Activated gamma-delta T cell treated with anti-CD3 and anti-CD28 coated beads, Interleukin-2, amount 50 U/mL, for 16 hours (primary cell): ENCODE data around the gene ZCCHC14.

Source experiments
- DNase-seq: peaks from one replicate; pipeline ENCODE4 v3.0.0-alpha.2; 2020; ENCODE audit warnings: low read depth

Gene ZCCHC14

DNA sequence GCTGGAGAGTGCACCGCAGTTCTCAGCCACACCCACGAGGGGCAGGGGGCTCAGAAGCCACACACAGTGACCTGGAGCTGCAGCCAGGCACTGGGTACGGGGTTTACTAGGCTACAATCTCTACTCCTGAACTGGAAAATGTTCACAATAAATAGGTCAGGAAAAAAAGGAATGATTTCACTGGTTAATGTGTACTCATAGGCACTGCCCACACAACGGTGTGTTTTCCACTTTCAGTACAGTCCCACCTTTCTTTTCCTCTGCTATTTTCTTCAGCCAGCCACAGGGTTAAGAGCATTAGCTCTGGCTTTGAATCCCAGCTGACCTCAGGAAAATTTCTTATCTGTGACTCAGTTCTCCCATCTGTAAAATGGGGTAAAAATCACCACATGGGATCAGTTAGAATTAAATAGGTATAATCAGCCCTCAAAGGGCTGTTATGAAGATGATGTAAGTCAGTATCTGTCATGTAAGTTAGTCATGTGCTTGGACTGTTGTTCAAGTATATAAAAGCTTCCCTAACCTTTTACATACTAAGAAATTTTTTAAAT lies 35.7 kb downstream of the ZCCHC14 start:
- no peak for DNase-seq

DNA sequence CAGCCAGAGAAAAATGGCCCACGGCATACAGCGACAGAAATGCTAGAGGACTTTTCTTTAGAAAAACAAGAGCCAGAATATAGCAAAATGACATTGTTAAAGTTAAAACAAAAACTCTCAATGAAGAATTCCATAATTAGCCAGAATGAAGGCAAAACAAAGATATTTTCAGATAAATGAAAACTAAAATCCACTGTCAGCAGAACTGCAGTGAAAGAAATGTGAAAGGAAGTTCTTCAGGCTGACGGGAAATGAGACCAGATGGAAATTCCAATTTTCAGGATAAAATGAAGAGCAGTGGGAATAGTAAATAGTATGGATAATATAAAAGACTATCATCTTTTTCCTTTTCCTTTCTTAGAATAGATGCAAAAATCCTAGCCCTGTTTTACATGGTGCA lies 38.4 kb downstream of the ZCCHC14 start:
- no peak for DNase-seq

DNA sequence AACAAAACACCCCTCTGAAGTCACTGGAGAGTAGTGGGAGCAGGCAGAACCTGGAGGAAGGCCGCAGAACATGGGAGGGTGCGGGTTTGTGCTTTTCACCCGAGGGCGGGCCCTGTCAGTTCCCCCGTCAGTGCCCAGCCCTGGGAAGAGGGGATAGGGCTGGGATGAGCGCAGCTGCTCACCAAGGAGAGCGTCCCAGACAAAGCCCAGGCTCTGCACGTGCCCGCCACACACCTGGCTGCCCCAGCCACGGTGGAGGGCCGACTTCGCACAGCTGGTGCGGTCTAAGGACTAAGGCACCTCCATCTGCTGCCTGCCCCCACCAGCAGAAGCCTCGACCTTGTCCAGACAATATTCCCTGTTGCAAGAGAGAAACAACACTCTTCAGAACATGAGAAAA lies 39.5 kb downstream of the ZCCHC14 start:
- DNase-seq: no peak

DNA sequence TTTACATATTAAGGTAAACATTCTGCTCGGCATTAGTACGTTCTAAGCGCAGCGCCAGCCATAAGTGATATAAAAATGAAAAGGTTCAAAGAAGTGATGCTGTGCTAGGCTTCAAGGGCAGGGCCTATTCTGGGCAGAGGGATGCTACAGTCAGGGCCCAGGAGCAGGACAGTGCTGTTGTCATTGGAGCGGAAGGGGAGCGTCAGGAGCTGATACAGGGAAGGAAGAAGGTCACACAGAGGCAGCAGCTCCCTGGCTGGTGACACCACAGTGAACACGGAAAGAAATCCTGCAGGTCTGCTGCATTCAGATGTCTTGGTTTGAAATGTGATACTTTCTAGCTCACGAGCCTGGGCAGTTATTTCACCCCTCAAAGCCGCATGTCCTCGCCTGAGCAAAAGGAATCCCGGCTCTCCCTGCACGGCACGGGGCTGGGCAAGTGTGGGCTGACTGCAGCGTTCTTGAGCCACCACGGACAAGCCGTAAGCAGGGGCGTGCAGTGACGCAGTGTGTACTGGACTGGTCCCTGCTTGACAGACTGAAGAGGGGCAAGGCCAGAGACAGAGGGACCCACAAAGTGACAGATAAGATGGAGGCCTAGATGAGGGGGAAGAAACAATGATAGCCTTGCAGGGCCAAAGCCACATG lies 41.1 kb downstream of the ZCCHC14 start:
- no peak for DNase-seq

DNA sequence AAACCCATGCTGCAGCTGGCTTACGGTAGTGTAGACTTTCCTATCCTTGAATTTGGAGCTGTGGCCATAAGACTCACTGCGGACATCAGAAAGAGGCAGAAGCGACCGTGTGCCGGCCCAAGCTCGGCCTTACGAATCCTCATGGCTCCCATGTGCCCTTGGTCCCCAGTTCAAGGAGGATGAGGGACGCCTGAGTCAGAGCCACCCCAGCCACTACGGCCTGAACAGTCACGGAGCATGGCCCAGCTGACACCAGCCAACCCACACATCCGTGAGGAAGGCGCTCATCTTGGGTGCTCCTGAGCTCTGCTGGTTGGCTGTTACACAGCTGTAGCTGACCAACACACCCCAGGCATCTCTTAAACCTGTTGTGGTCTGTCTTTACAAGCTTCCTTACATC lies 44.0 kb downstream of the ZCCHC14 start:
- no peak for DNase-seq

DNA sequence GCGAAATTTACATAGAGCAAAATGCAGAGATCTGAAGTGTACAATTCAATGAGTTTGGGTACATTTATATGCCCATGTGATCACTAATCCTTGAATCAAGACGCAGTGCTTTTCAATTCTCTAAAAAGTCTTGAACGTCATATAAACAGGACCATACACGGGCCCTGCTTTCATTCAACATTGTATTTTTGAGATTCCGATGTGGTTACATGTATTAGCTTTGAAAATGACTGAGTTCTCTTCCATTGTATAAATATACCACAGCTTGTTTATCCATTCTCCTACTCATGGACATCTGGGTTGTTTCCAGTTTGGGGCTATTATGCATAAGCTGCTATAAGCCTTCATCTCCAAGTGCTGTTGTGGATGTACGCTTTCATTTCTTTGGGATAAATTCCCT lies 45.5 kb downstream of the ZCCHC14 start:
- DNase-seq: no peak

DNA sequence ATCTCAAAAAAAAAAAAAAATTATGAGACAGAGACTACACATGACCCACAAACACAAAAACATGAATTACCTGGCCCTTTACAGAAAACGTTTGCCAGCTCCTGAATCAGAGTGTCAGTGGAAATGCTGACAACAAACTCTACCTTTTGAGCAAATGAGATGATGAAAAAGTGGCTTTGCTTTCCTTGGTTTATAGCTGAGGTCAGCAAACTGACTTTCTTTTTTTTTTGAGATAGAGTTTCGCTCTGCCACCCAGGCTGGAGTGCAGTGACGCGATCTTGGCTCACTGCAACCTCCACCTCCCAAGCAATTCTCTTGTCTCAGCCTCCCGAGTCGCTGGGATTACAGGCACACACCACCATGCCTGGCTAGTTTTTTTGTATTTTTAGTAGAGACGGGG lies 46.3 kb downstream of the ZCCHC14 start:
- no peak for DNase-seq

DNA sequence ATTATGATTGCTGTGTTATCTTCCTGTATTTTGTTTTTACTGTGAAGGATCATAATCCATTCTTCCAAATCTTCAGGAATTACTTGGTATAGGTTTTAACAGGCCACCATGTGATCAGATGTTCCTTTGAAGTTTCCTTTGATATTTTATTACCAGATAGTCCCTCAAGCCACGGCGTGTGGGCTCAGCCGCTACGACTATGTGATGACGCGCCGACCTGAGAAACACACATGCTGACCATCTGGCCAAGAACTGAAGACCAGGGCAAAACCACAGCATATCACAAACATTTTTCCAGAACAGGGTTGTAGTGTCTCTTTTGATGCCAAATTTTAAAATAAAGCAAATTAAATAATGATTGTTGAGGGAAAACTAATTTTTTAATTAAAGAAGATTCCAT lies 47.3 kb downstream of the ZCCHC14 start:
- DNase-seq: no peak

DNA sequence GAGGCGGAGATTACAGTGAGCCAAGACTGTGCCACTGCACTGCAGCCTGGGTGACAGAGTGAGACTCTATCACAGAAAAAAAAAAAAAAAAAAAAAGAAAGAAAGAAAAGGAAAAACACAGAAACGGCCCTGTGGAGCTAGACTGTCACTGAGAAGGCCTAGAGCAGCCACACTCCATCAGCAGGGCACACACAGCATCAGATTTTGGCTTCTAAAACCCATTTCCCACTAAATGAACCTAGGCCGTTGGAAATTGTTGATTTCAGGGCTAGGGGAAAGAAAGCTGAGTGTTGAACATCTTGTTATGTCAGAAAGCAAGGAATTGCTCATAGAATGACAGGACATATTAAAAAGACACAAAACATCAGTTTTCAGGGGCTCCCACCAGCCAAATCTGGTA lies 48.9 kb downstream of the ZCCHC14 start:
- no peak for DNase-seq

DNA sequence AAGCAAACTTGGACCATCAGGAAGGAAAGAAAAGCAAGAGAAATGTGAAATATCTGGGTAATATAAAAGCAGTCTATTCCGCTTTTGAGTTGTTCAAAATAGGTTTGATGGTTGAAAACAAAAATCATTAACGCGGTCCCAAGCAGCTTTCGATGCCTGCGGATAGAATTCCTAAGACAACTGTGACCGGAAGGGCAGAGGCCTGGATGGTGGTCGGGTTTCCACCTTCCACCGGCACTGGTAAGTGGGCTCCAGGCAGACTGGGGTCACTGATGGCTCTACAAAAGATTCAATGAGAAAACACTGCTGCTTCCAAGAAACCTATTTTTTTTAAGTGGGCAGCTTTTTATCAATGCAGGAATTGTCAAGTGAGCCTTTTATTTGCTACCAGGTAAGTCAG lies 49.8 kb downstream of the ZCCHC14 start:
- no peak for DNase-seq

DNA sequence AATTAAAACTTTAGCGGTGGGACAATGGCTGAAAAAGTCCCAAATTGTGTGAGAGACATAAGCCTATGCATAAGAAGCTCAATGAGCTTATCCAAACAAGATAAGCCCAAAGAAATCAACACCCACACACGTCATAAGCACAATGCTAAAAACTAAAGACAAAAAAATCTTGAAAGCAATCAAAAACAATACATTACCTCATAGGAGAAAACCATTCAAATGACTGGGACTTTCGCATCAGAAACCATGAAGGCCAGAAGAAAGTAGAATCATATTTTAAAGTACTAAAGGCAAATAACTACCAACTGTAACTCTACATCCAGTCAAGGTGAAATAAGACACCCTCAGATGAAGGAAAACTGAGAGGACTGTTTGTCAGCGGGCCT lies 50.2 kb downstream of the ZCCHC14 start:
- no peak for DNase-seq

DNA sequence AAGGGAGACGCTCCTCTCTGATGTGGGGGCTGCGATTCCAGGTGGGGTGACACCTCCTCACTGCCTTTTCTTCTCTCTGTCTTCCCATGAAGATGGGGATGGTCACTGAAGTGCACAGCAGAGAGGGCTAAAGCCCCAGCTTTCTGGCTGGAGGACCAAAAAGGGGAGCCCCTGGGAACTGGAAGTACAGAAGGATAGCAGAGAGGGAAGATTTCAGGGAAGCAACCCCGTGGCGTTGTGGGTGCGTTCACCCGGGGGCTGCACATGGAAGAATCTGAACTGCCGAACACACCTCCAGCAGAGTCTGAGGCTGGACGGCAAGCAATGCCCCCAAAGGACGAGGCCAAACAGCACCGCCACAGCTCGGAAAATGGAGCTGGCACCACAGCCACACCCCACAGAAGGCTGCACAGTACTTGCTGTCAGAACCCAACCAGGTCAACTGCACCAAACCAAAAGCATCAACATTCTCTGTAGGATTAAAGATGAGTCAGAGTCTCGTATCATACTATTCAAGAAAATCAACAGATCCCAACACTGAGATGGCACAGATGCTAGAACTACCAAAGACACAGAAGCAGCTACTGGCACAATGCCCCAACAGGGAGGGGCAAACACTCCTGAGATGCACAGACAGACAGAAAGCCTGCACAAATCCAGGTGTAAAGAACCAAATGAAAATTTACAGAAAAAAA lies 50.8 kb downstream of the ZCCHC14 start:
- DNase-seq: no peak

DNA sequence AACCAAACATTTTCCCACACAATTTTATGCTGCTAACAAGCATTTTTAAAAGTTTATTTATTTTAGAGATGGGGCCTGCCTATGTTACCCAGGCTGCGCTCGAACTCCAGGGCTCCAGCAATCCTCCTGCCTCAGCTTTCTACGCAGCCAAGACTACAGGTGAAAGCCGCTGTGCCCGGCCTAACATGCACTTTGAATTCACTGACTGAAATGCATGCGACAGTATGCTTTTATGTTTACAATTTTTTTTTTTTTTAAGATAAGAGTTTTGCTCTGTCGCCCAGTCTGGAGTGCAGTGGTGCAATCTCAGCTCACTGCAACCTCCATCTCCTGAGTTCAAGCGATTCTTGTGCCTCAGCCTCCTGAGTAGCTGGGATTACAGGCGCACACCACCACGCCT lies 52.9 kb downstream of the ZCCHC14 start:
- no peak for DNase-seq

DNA sequence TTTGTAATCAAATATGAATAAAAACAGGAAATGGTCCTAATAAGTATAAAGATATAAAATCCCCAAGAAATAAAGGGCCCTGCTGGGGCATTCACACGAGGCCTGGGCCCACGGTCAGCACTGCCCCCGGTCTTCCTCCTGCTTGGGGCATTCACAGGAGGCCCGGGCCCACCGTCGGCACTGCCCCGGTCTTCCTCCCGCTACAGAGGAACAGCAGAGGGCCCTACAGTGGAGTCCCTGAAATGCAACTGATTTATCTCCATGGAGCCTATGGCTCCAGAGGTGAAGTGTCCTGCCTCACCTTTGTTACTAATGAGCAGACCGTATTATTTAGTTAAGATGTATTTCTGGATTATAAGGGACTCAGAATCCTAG lies 54.2 kb downstream of the ZCCHC14 start:
- no peak for DNase-seq

DNA sequence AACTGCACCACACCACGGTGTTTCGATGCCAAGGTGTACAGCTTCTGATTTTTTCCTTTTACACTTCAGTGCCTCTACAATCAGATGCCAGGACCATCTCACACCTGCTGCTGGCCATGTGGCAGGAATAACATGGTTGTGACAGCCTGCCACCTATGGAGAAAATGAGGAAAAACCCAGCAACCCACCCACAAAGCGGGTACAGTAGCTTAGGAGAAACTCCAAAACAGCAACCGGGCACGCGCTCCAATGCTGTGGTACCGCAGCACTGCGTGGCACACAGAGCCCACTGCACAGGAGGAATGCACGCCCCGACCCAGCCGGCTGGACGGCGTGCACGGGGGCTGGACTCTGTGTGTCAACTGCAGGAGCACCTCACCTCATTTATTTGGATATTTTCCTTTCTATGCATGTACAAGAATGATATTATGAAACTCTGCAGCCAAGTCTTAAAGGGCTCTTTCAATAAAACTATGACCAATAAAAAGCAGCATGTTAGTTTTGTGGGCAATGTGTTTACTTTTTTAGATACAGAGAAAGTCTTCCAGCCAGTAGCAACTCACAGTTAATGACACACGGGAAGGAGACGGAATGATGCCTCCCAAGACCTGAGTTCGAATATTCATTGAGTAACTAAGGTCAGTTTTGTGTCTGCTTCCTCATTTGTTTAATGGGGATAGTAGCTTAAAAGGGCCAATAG lies 54.8 kb downstream of the ZCCHC14 start:
- no peak for DNase-seq

DNA sequence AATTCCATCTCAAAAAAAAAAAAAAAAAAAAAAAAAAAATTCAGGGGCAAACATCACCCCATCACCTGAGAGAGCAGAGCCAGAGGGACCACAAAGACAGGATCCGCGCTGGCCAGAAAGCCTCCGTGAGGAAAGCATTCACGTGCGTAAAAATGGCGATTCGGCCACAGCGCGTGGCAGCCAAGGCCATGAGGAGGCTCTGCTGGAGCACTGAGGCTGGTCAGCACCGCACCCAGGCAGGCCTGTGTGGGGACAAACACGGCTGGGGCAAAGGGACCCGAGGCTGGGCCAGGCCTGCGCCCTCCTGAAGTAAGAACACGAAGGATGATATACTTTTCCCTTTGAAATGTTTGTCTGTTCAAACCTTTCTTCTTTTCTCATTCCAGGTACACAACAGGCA lies 55.5 kb downstream of the ZCCHC14 start:
- DNase-seq: no peak

DNA sequence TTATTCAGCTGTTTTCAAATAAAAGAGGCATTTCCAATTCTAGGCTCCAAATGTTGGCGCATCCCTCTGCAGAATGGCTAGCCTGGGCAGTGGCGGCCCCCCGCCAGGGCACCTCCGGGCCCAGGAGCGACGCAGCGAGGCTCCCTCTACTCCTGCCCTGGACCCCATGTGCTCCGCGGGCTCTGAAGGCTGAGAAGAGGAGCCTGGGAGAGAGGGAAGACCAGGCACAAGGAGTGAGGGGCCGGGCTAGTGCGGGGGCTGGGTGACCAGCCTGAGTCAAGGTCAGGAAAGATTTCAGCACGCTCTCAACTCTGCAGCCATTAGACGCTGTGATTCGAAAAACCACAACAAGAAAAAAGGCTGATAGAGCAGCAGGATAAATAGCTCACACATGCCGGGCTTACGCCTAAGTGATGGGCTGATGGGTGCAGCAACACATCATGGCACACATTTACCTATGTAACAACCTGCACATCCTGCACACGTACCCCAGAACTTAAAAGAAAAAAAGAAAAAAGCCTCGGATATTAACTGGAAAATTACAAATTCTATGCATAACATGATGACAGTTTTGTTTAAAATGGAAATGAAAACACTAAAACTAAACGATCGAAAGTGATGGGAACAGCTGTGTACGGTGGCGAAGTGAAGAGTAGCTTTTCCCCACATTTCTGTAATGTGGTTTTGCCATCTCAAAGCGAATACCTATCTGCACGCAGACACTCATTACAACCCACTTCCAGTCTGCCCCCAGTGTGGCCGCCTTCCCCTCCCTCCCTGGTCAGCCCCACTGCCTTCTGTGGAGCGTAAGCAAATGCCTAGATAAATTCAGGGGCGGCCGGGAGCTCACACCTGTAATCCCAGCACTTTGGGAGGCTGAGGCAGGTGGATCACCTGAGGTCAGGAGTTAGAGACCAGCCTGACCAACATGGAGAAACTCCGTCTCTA lies 56.3 kb downstream of the ZCCHC14 start:
- DNase-seq: no peak

DNA sequence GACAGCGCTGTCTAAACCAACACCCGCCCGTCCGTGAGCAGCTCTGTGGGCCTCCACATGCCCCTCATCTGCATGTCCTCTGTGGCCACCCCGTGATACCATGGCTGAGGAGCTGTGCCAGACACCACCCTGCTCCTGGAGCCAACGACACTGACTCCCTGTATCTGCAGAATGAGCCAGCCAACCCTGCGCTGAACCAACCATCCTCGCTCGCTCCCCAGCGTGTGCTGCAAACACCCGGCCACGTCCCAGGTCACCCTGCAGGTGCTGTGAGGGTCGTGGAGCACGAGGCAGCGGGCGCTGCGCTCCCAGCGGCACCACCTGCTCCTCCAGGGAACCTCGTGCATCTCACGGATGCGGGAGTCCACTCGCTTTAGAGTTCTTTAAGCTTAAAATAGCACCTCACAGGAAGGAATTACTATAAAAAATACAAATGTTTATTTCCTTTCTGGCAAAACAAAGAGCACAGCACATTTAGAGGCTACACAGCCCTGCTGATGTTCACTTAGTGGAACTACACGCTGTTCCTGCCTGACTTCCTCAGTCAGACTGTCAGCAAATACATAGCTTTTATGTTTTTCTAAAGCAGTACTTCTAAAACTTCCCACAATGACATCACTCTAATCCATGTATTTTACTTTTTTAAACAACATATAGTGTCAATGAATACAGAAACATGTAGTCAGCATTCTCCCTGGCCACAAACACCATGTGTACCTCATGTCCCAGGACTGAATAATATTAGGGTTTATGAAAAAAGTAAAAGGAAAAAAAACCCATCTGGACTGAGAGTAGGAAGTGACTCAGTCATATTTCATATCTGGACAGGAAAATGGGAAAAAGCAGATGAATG lies 57.2 kb downstream of the ZCCHC14 start:
- DNase-seq: no peak

DNA sequence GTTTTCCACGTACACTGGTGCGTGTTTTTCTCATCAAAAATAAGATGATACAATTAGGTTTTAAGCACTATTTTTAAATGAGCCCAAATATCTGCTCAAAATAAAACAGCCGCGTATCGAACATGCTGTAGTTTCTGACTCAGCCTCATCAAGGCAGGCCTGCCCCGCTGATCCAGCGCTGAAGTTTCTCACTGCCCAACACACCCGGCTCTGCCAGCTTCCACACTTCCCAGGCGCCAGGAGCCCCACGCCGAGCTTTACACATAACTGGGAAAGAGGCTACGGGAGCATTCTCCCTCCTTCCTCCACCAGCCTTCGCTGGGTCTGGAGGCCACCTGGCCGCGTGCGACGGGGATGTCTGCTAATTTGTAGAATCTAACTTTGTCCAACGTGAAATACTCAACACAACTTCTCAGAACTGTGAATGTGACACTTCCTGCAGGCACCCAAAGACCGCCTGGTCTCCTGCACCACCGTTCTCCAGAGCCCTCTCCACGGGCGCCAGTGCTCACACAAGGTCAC lies 58.6 kb downstream of the ZCCHC14 start:
- DNase-seq: no peak

DNA sequence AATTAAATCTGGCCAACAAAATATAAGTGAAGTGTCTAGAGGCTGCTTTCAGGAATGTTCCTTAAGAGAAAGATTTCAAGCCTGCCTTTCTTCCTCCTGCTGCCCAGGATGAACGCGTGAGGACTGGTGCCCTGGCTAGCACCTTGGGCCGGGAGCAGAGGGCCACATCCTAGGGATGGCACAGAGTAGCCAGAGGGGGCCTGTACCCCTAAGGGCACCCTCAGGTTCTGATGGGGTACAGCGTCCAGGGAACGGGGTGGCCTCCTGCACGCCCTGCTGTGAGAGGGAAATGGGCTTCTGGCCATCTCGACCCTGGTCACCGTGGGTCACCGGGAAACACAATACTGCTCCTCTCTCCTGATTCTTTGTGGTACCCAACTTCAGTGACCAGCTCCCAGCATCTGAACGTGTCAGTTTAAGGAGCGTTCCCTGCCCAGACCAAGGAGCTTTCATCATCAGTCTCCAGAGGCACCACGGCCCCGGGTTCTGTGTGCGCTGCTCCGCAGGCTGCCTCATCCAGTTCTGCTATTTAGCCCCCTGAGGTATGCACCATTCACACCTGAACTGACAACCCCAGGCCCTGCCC lies 60.4 kb downstream of the ZCCHC14 start:
- DNase-seq: no peak

DNA sequence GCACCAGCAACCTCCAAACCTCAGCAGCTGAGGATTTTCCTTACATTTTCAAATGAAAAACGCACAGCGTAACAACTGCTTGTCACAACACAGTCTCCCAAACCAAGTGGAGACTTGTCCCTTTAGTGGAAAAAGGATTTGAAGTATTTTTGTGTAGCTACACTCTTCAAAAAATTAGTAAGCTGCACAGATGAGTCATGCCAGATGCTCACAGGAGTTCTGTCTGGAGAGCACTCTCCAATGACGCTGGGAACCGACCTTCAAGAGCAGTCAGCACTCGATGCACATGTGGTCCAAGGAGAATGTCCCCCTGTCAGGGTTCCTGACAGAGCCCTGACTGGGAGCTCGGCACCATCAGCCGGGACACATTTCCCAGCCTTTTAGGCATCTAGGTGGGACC lies 60.9 kb downstream of the ZCCHC14 start:
- no peak for DNase-seq
